HEK293 (cell line): Measurements from ENCODE around the gene NEK1.

Experiments used
- ZNF112 ChIP-seq: fragments of 450-650 bp; formaldehyde crosslinking; IDR thresholded peaks from 2 replicates; pipeline ENCODE4 v1.5.0; 2017; ENCODE audit warnings: missing biosample characterization, missing genetic modification characterization
- ZNF146 ChIP-seq: fragments of 450-650 bp; formaldehyde crosslinking; IDR thresholded peaks from 2 replicates; pipeline ENCODE4 v1.5.1; 2016; ENCODE audit warnings: missing biosample characterization, missing genetic modification characterization
- TF ChIP-seq, protein P1 (sequence below): fragments of 450-650 bp; IDR thresholded peaks from 2 replicates; pipeline ENCODE4 v1.5.1; 2018; ENCODE audit warnings: missing biosample characterization, mild to moderate bottlenecking, missing genetic modification characterization

DNA sequence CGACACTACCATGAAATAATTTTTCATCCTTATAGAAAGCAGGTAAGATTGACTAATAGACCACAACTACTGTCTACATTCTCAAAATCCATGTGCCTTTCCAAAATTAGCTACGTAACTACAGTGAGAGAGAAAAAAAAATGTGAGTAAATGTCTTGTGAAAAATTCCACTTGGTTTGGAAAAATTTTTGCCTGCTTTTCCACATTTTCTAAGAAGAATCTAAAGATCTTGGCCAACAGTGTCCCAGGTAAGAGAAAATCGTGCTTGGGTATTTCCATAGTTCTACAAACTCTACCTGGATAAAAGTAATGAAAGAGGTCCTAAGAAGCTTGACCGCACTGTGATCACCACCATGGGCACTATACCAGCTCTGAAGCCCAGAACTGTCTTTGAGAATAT is 6.6 kb upstream of the NEK1 start:
- TF ChIP-seq ZNF112 (tag by site-specific recombination) (no peak), ZNF146 (no peak)
- TF ChIP-seq, protein P1, sequence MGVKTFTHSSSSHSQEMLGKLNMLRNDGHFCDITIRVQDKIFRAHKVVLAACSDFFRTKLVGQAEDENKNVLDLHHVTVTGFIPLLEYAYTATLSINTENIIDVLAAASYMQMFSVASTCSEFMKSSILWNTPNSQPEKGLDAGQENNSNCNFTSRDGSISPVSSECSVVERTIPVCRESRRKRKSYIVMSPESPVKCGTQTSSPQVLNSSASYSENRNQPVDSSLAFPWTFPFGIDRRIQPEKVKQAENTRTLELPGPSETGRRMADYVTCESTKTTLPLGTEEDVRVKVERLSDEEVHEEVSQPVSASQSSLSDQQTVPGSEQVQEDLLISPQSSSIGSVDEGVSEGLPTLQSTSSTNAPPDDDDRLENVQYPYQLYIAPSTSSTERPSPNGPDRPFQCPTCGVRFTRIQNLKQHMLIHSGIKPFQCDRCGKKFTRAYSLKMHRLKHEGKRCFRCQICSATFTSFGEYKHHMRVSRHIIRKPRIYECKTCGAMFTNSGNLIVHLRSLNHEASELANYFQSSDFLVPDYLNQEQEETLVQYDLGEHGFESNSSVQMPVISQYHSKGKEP (tag by site-specific recombination), result no peak
